ENCODE data around the gene RASA3. TPM values are rescaled to one million over a fixed set of nuclear protein-coding genes. Genes with fewer than 3 reads are reported as not detected.

Gene RASA3
- total RNA-seq, 1 experiment from 2014 or later: 0.95 TPM

- POLR2A ChIA-PET: no interaction called here
Observed at GRCh38 chr13:114018461-114019055, 113.9 kb downstream of the RASA3 start.

GRCh38 chr13:114017966-114018365, 114.5 kb downstream of the RASA3 start:
- Mint-ChIP-seq H3K27me3 (ENCODE audit: insufficient read depth, unreplicated experiment) (no peaks in the 10 kb centered on the region), H3K27ac (ENCODE audit: unreplicated experiment) (no peak overlapping the region), H3K4me3 (ENCODE audit: unreplicated experiment) (no peak overlapping the region), H3K9me3 (ENCODE audit: unreplicated experiment) (no peaks in the 10 kb centered on the region), H3K4me1 (ENCODE audit: low read depth, unreplicated experiment) (no peaks in the 10 kb centered on the region), H3K36me3 (ENCODE audit: insufficient read depth, unreplicated experiment) (no peaks in the 10 kb centered on the region)
- intact Hi-C loops (cut with micrococcal nuclease; ENCODE audit: unreplicated experiment): no loop called here
- TF ChIP-seq, protein P1, sequence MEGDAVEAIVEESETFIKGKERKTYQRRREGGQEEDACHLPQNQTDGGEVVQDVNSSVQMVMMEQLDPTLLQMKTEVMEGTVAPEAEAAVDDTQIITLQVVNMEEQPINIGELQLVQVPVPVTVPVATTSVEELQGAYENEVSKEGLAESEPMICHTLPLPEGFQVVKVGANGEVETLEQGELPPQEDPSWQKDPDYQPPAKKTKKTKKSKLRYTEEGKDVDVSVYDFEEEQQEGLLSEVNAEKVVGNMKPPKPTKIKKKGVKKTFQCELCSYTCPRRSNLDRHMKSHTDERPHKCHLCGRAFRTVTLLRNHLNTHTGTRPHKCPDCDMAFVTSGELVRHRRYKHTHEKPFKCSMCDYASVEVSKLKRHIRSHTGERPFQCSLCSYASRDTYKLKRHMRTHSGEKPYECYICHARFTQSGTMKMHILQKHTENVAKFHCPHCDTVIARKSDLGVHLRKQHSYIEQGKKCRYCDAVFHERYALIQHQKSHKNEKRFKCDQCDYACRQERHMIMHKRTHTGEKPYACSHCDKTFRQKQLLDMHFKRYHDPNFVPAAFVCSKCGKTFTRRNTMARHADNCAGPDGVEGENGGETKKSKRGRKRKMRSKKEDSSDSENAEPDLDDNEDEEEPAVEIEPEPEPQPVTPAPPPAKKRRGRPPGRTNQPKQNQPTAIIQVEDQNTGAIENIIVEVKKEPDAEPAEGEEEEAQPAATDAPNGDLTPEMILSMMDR (IDR thresholded peaks at IDR 0.05; ENCODE audit: insufficient read depth in 1 of 2, low read depth in 1 of 2, low read length in 1 of 2, severe bottlenecking in 1 of 2, unreplicated experiment in 1 of 2): no peak
- Histone ChIP-seq H3K4me3 (ENCODE audit: low read depth, low read length) (no peak overlapping the region), H3K27me3 (replicated peaks; ENCODE audit: control insufficient read depth, insufficient read depth, low read length) (no peaks in the 10 kb centered on the region), H3K9me3 (no peaks in the 10 kb centered on the region), H3K36me3 (ENCODE audit: control insufficient read depth, insufficient read depth, low read length) (no peaks in the 10 kb centered on the region), H3K4me1 (no peaks in the 10 kb centered on the region)
- POLR2A ChIA-PET: no interaction called here
- BruUV-seq (replicated peaks): no TSS peak
- CTCF ChIA-PET: no interaction called here
- DNase-seq: no peak

More at GRCh38 chr13:114018461-114019055, 113.9 kb downstream of the RASA3 start:
- Mint-ChIP-seq H3K27ac (ENCODE audit: unreplicated experiment) (no peak overlapping the region), H3K9me3 (ENCODE audit: unreplicated experiment) (no peaks in the 10 kb centered on the region), H3K36me3 (ENCODE audit: insufficient read depth, unreplicated experiment) (no peaks in the 10 kb centered on the region), H3K4me3 (ENCODE audit: unreplicated experiment) (no peak overlapping the region), H3K27me3 (ENCODE audit: insufficient read depth, unreplicated experiment) (no peaks in the 10 kb centered on the region), H3K4me1 (ENCODE audit: low read depth, unreplicated experiment) (no peaks in the 10 kb centered on the region)
- Histone ChIP-seq H3K4me3 (ENCODE audit: low read depth, low read length) (no peak overlapping the region), H3K9me3 (no peaks in the 10 kb centered on the region), H3K36me3 (ENCODE audit: control insufficient read depth, insufficient read depth, low read length) (no peaks in the 10 kb centered on the region), H3K27me3 (replicated peaks; ENCODE audit: control insufficient read depth, insufficient read depth, low read length) (no peaks in the 10 kb centered on the region), H3K4me1 (no peaks in the 10 kb centered on the region)
- DNase-seq: no peak
- no TSS peak for BruUV-seq (replicated peaks)
- intact Hi-C loops (cut with micrococcal nuclease; ENCODE audit: unreplicated experiment): no loop called here
- CTCF ChIA-PET: no interaction called here
- TF ChIP-seq, protein P1 (IDR thresholded peaks at IDR 0.05; ENCODE audit: insufficient read depth in 1 of 2, low read depth in 1 of 2, low read length in 1 of 2, severe bottlenecking in 1 of 2, unreplicated experiment in 1 of 2): no peak

GRCh38 chr13:114017028-114017630, 115.3 kb downstream of the RASA3 start:
- H3K4me1 Mint-ChIP-seq (ENCODE audit: low read depth, unreplicated experiment): no peaks in the 10 kb centered on the region
- no peaks in the 10 kb centered on the region for H3K9me3 Mint-ChIP-seq (ENCODE audit: unreplicated experiment)
- Histone ChIP-seq H3K4me3 (ENCODE audit: low read depth, low read length) (no peak overlapping the region), H3K4me1 (no peaks in the 10 kb centered on the region), H3K36me3 (ENCODE audit: control insufficient read depth, insufficient read depth, low read length) (no peaks in the 10 kb centered on the region), H3K27me3 (replicated peaks; ENCODE audit: control insufficient read depth, insufficient read depth, low read length) (no peaks in the 10 kb centered on the region), H3K9me3 (no peaks in the 10 kb centered on the region)
- no TSS peak for BruUV-seq (replicated peaks)
- ChIA-PET POLR2A (no interaction called here), CTCF (no interaction called here)
- DNase-seq: no peak
- intact Hi-C loops (cut with micrococcal nuclease; ENCODE audit: unreplicated experiment): no loop called here
- H3K27ac Mint-ChIP-seq (ENCODE audit: unreplicated experiment): no peak overlapping the region
- no peak overlapping the region for H3K4me3 Mint-ChIP-seq (ENCODE audit: unreplicated experiment)
- no peaks in the 10 kb centered on the region for H3K36me3 Mint-ChIP-seq (ENCODE audit: insufficient read depth, unreplicated experiment)
- TF ChIP-seq, protein P1 (IDR thresholded peaks at IDR 0.05; ENCODE audit: insufficient read depth in 1 of 2, low read depth in 1 of 2, low read length in 1 of 2, severe bottlenecking in 1 of 2, unreplicated experiment in 1 of 2): no peak
- no peaks in the 10 kb centered on the region for H3K27me3 Mint-ChIP-seq (ENCODE audit: insufficient read depth, unreplicated experiment)
